GM13976 (cell line): ENCODE data around the gene AP1M2.
"Not testable (repeated sequence)": the region's sequence is repeated elsewhere in the genome, so short reads cannot be mapped to it uniquely, and the experiment has no call there.

Experiments used
- DNase-seq: peaks from one replicate; pipeline ENCODE4 v3.0.0; 2012; ENCODE audit warnings: low spot score
- CTCF ChIP-seq: IDR thresholded peaks from 2 replicates; pipeline ENCODE4 v1.5.1; 2012; ENCODE audit warnings: borderline replicate concordance, mild to moderate bottlenecking; ENCODE audit not compliant: insufficient read depth; ENCODE audit errors: extremely low read depth, missing control alignments, control extremely low read depth
- in situ Hi-C: fragments of 300-500 bp; cut with MboI; formaldehyde crosslinking; loops from one replicate; pipeline ENCODE4 v1.12.0; 2022; ENCODE audit warnings: low sequenced_read_pairs, mixed read lengths, inconsistent platforms; ENCODE audit not compliant: unreplicated experiment

AP1M2 gene

GRCh38 chr19:10555610-10555973, 31.5 kb downstream of the AP1M2 start:
- DNase-seq = no peak
- no peak for TF ChIP-seq CTCF
- in situ Hi-C loops = no loop called here

DNA sequence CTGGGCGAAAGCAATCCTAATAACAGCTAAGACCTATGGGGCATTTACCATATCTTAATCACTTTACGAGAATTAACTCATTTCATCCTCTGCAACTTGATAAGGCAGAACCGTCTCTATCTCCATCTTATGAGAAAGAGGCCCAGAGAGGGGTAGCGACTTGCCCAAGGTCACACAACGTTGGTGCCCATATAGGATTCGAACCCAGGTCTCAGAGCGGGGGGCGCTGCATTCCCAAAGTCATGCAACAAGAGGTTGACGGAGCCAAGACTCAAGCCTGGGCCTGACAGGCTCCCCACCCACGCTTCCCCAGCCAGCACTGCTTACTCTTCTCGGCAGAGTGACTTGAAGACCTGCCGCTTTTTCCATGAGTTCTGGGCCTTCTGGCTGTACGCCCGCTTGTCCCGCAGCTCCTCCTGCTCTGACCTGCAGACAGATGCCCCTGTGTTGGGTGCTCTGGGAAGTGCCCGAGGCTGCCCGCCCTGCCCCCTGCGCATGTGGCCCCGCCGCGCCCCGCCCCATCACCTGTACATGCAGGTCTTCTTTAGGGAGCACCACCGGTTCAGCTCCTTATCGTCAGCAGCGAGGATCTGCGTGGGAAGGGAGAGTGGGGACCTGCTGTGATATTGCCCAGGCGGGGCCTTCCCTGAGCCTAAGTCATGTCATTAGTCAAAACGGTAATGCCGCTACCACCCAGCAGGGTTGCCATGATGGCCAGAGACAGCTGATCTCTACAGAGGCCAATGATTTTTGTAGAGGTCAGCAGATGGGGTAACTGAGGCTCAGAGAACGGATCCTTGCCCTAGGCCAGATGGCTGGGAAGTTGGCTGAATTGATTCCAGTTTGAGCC, 32.1 kb downstream of the AP1M2 start:
- in situ Hi-C loops = no loop called here
- no peak for DNase-seq
- TF ChIP-seq CTCF = no peak

DNA sequence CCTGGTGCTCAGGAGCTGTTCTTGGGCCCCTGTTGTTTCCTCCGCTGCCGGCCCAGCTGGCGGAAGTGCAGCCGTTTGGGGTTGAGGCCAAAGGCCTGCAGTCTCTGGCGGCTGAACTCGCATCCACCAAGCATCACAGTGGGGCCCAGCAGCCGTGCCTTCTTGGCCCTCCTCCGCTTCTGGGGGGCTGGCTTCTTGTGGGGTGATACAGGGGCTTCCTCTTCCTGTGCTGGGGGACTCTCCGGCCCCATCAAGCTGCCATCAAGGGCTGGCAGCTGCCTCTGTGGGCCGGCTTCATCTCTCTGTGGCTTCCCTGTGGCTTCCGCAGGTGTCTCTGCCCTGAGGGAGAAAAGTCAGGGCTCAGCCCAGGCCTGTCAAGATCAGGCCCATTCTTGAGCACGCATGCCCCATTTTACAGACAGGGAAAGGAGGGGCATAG, 33.1 kb downstream of the AP1M2 start:
- DNase-seq = peak; percentile 80
- no peak for TF ChIP-seq CTCF
- in situ Hi-C loops = no loop called here

DNA sequence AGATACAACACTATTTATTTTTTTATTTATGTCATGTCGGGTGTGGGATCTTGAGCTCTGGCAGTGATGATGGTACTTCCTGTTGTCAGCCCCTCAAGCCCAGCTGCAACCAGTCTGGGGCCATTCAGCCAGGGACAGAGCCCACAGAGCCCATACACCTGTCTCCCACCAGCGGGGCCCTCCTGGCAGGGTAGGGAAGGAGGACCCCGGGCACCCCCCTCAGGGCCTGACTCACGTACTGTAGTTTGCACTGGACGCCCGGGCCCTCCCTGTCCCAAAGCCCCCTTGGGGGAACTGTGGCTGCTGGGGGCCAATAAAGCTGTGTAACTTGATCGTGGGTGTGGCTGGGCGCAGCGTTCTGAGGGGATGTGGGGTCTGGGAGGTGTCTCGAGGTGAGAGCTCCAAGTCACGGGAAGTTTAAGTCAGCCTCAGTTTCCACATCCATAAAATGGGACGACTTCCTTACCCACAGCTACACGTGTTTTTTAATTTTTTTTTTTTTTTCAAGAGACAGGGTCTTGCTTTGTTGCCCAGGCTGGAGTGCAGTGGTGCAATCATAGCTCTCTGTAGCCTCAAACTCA, 33.9 kb downstream of the AP1M2 start:
- TF ChIP-seq CTCF = no peak
- DNase-seq = no peak
- in situ Hi-C loops = no loop called here

GRCh38 chr19:10552510-10553053, 34.5 kb downstream of the AP1M2 start:
- in situ Hi-C loops = no loop called here
- no peak for TF ChIP-seq CTCF
- no peak for DNase-seq

GRCh38 chr19:10551698-10552301, 35.3 kb downstream of the AP1M2 start:
- in situ Hi-C loops = no loop called here
- no peak for DNase-seq
- no peak for TF ChIP-seq CTCF

- DNase-seq, in situ Hi-C loops: not testable (repeated sequence)
Measured at GRCh38 chr19:10551006-10551405, 36.1 kb downstream of the AP1M2 start.
